HepG2 (cell line): ENCODE results near the gene UQCRC1. TPM values are rescaled to one million over a fixed set of nuclear protein-coding genes. Genes with fewer than 3 reads are reported as not detected.

ENCODE experiments used
- ATAC-seq: fragments of 200-7000 bp; cut with Tn5 transposase; 3 replicates; pipeline ENCODE4 v1.9.1; 2020; ENCODE audit warnings: mild to moderate bottlenecking, moderate library complexity
- BruUV-seq: library from RNA; stranded (reverse); fragments of 400-500 nt; replicated peaks from 2 replicates; lab custom pipeline; 2021; lab: Mats Ljungman, UMichigan
- CTCF ChIA-PET: fragments of 300-600 bp; formaldehyde crosslinking; extraction: SDS; loops from one replicate; lab custom pipeline; 2021; ENCODE audit warnings: low total read pairs, inconsistent platforms, low intra/inter-chr PET ratio; lab: Yijun Ruan, JAX
- POLR2A ChIA-PET: fragments of 350-600 bp; sonication (Branson Sonifier 250); formaldehyde crosslinking; loops from one replicate; lab custom pipeline; 2020; ENCODE audit warnings: antibody characterized with exemption, inconsistent platforms; lab: Yijun Ruan, JAX
- DNase-seq: peaks from one replicate; pipeline ENCODE4 v3.0.0-alpha.2; 2015; ENCODE audit warnings: low spot score
- FAIRE-seq: peaks from 3 replicates; lab custom pipeline; 2011; peaks lifted over from hg19 to GRCh38; lab: Jason Lieb, UNC
- H2AFZ ChIP-seq: one replicate; pipeline ENCODE4 v1.6.1; 2011; ENCODE audit warnings: low read length, inconsistent platforms
- H3K27ac ChIP-seq: fragments of 300-600 bp; 3 replicates; pipeline ENCODE4 v1.8.0; 2011; ENCODE audit warnings: mixed run types, mild to moderate bottlenecking, mixed read lengths, low read length, inconsistent platforms; ENCODE audit not compliant: insufficient read depth; ENCODE audit errors: extremely low read length
- H3K27me3 ChIP-seq, 2 experiments: fragments of 200-600 bp in 1 of 2; 2 replicates in 1 of 2; 3 replicates in 1 of 2; pipeline versions ENCODE4 v1.6.0 to v1.8.0; 2011; ENCODE audit warnings: low read length in 2 of 2, mild to moderate bottlenecking in 2 of 2, moderate library complexity in 2 of 2, inconsistent platforms in 1 of 2; ENCODE audit not compliant: insufficient read depth in 2 of 2, control insufficient read depth in 1 of 2
- H3K36me3 ChIP-seq, 2 experiments: fragments of 200-600 bp in 1 of 2; replicated peaks in 1 of 2; 2 replicates in 1 of 2; 3 replicates in 1 of 2; pipeline versions ENCODE4 v1.5.1 to v1.8.0; 2011; ENCODE audit warnings: low read length in 2 of 2, inconsistent platforms in 1 of 2; ENCODE audit not compliant: insufficient read depth in 2 of 2, control insufficient read depth in 1 of 2
- H3K4me1 ChIP-seq: 2 replicates; pipeline ENCODE4 v1.5.1; 2012; ENCODE audit warnings: low read length, inconsistent platforms; ENCODE audit not compliant: insufficient read depth
- H3K4me2 ChIP-seq: 2 replicates; pipeline ENCODE4 v1.6.0; 2011; ENCODE audit warnings: low read depth, low read length, inconsistent platforms
- H3K4me3 ChIP-seq, 3 experiments: fragments of 200-600 bp in 1 of 3; sonication (generic), shearing (Covaris generic) in 1 of 3; replicated peaks in 1 of 3; 2 replicates each; pipeline ENCODE4 v1.5.1; 2011 to 2016; ENCODE audit warnings: low read length in 3 of 3, inconsistent platforms in 2 of 3, low read depth in 2 of 3, mild to moderate bottlenecking in 2 of 3, control low read depth in 1 of 3, mixed read lengths in 1 of 3; ENCODE audit not compliant: insufficient read depth in 1 of 3
- H3K79me2 ChIP-seq: one replicate; pipeline ENCODE4 v1.6.1; 2011; ENCODE audit warnings: low read length, inconsistent platforms; ENCODE audit not compliant: insufficient read depth
- H3K9ac ChIP-seq: 2 replicates; pipeline ENCODE4 v1.6.0; 2011; ENCODE audit warnings: mild to moderate bottlenecking, low read depth, low read length, inconsistent platforms; ENCODE audit not compliant: insufficient read depth
- H3K9me3 ChIP-seq: 2 replicates; pipeline ENCODE4 v1.5.1; 2012; ENCODE audit warnings: mild to moderate bottlenecking, low read length
- H4K20me1 ChIP-seq: 2 replicates; pipeline ENCODE4 v1.6.0; 2011; ENCODE audit warnings: inconsistent platforms, mild to moderate bottlenecking, low read length, moderate library complexity; ENCODE audit not compliant: insufficient read depth
- FUBP1 ChIP-seq: sonication (generic); formaldehyde crosslinking; IDR thresholded peaks from 2 replicates; pipeline ENCODE4 v1.5.1; 2020; ENCODE audit warnings: missing genetic modification reagents, mild to moderate bottlenecking, borderline replicate concordance
- KDM4B ChIP-seq: sonication (generic); formaldehyde crosslinking; IDR thresholded peaks from 2 replicates; pipeline ENCODE4 v1.4.0; 2020; ENCODE audit warnings: missing genetic modification reagents
- SNRNP70 ChIP-seq: fragments of 200-400 bp; formaldehyde crosslinking; IDR thresholded peaks from 2 replicates; pipeline ENCODE4 v1.6.1; 2017; ENCODE audit warnings: mild to moderate bottlenecking, low read depth, low read length, moderate library complexity
- SOX13 ChIP-seq, 3 experiments: fragments of 450-650 bp in 1 of 3; sonication (generic) in 1 of 3; formaldehyde crosslinking in 1 of 3; IDR thresholded peaks in 2 of 3; conservative IDR thresholded peaks in 1 of 3; 2 replicates each; pipeline versions ENCODE4 v1.5.0 to v1.6.1; 2016 to 2020; ENCODE audit warnings: antibody characterized with exemption in 1 of 3, mild to moderate bottlenecking in 1 of 3, missing compliant biosample characterization in 1 of 3, missing genetic modification reagents in 1 of 3, moderate library complexity in 1 of 3
- STAG1 ChIP-seq: sonication (generic); formaldehyde crosslinking; IDR thresholded peaks from 2 replicates; pipeline ENCODE4 v1.4.0; 2020; ENCODE audit warnings: missing genetic modification reagents
- TEAD3 ChIP-seq: optimal IDR thresholded peaks from 2 replicates; pipeline ENCODE3; 2016; ENCODE audit warnings: borderline replicate concordance
- THAP11 ChIP-seq: IDR thresholded peaks from 2 replicates; pipeline ENCODE4 v1.6.1; 2016; ENCODE audit warnings: missing biosample characterization, missing genetic modification reagents
- ZBTB42 ChIP-seq: sonication (generic); formaldehyde crosslinking; IDR thresholded peaks from 2 replicates; pipeline ENCODE4 v1.5.0; 2020; ENCODE audit warnings: mild to moderate bottlenecking, missing genetic modification reagents
- ZNF614 ChIP-seq: IDR thresholded peaks from 2 replicates; pipeline ENCODE4 v1.6.1; 2018; ENCODE audit warnings: missing biosample characterization, missing genetic modification reagents, inconsistent platforms, borderline replicate concordance
- ZNF616 ChIP-seq: sonication (generic); formaldehyde crosslinking; IDR thresholded peaks from 2 replicates; pipeline ENCODE4 v1.5.0; 2020; ENCODE audit warnings: low read depth, mild to moderate bottlenecking, missing genetic modification reagents
- ZNF687 ChIP-seq: sonication (generic); formaldehyde crosslinking; IDR thresholded peaks from 2 replicates; pipeline ENCODE4 v1.5.1; 2020; ENCODE audit warnings: mild to moderate bottlenecking, missing genetic modification reagents, moderate library complexity
- ZNF784 ChIP-seq: sonication (generic); formaldehyde crosslinking; IDR thresholded peaks from 2 replicates; pipeline ENCODE4 v1.5.1; 2020; ENCODE audit warnings: missing genetic modification reagents, mild to moderate bottlenecking, borderline replicate concordance
- ZNF800 ChIP-seq: sonication (generic); formaldehyde crosslinking; IDR thresholded peaks from 2 replicates; pipeline ENCODE4 v1.4.0; 2020; ENCODE audit warnings: missing genetic modification reagents
- WGBS: methylation state at CpG from one replicate; pipeline ENCODE4 v1.1.6; 2017; ENCODE audit warnings: low lambda C conversion rate; 5-methylcytosine and 5-hydroxymethylcytosine counted together
- in situ Hi-C: cut with HindIII; loops from 2 replicates; pipeline ENCODE4 v1.10.0; 2017; ENCODE audit warnings: low pct_unique_long_range_greater_than_20kb; ENCODE audit not compliant: extremely low pct_ligation_motif_present
- intact Hi-C: fragments of 100-400 bp; cut with micrococcal nuclease; formaldehyde crosslinking; loops from one replicate; pipeline ENCODE4 v1.10.0; 2022; ENCODE audit not compliant: unreplicated experiment
- polyA plus RNA-seq, 8 experiments: library from polyadenylated mRNA; depleted of rRNA in 3 of 8; stranded (reverse) in 7 of 8; unstranded in 1 of 8; fragments of >200 nt; fragmentation: Illumina TruSeq in 4 of 8; extraction: Trizol in 4 of 8; gene quantifications; 2 replicates each; pipeline versions ENCODE4 v1.2.1 to v1.2.3, GENCODE V29; 2011 to 2016; ENCODE audit warnings: low read depth in 4 of 8, missing spikeins in 1 of 8, mixed read lengths in 1 of 8; ENCODE audit not compliant: insufficient read depth in 1 of 8
- total RNA-seq, 5 experiments: library from RNA; depleted of rRNA; stranded (reverse); fragments of >200 nt; fragmentation: Illumina TruSeq; extraction: Trizol; gene quantifications; 2 replicates each; pipeline ENCODE4 v1.2.3, GENCODE V29; 2016; ENCODE audit warnings: low read depth in 1 of 5

The UQCRC1 gene
- total and polyA plus RNA-seq, 2 of the 13 experiments (the other 11 are each of a cell fraction or from before 2014, with no cell fraction given), result 316 to 680 TPM

- ATAC-seq (no peak), FAIRE-seq (no peak), DNase-seq (no peak)
- H2AFZ ChIP-seq, result no peak overlapping the region
- peaks cover 60% of the 10 kb centered on the region for H3K79me2 ChIP-seq
- H3K27me3 ChIP-seq, result no peaks in the 10 kb centered on the region; a peak in 1 of 5 replicates
- no peaks in the 10 kb centered on the region for H3K9me3 ChIP-seq
- peaks cover 51% of the 10 kb centered on the region for H4K20me1 ChIP-seq
- ChIA-PET POLR2A (interaction anchor here (1.1 to 1.4 kb wide), 2 partner anchors 79 to 83 kb away, joined by 3 to 5 read pairs; partner anchors contain the start of gene SLC26A6), CTCF (no interaction called here)
- intact Hi-C loops, result no loop called here
- H3K4me2 ChIP-seq, result peak overlapping the region; percentile 59; the same call in 1 of the 2 replicates
- peaks cover 22 to 55% of the 10 kb centered on the region in 2 experiments; a peak in 4 of 5 replicates for H3K36me3 ChIP-seq
- in situ Hi-C loops, result no loop called here
- H3K27ac ChIP-seq, result no peak overlapping the region
- no TSS peak for BruUV-seq
- 68% methylated on average over 8 of the region's 14 CpGs for WGBS
- peak overlapping the region in 2 of 3 experiments; percentile 17 to 43; a peak in 1 of 6 replicates for H3K4me3 ChIP-seq
- peaks cover 72% of the 10 kb centered on the region for H3K4me1 ChIP-seq
- peak overlapping the region; percentile 38 for H3K9ac ChIP-seq
- TF ChIP-seq ZNF800 (CRISPR knock-in tag) (no peak), ZNF616 (CRISPR knock-in tag) (no peak), STAG1 (CRISPR knock-in tag) (no peak), SOX13 (IDR thresholded peaks at IDR 0.05) (no peak), SOX13 (CRISPR knock-in tag; conservative IDR thresholded peaks at IDR 0.05 in 1 of 2, IDR thresholded peaks at IDR 0.05 in 1 of 2) (peak in 1 of 2 experiments; percentile 50; a peak in 2 of 4 replicates), THAP11 (CRISPR knock-in tag) (no peak), ZNF614 (no peak), ZNF687 (peak; percentile 71), KDM4B (CRISPR knock-in tag) (no peak), SNRNP70 (no peak), ZBTB42 (CRISPR knock-in tag) (no peak), ZNF784 (CRISPR knock-in tag) (no peak), FUBP1 (CRISPR knock-in tag) (no peak), TEAD3 (CRISPR knock-in tag) (peak; percentile 49)
Observed at GRCh38 chr3:48552111-48552951, 57.1 kb downstream of the UQCRC1 start.
